GM23338 (cell line): ENCODE results near the gene FAM120A. TPM values are rescaled to one million over a fixed set of nuclear protein-coding genes. Genes with fewer than 3 reads are reported as not detected.

ENCODE experiments used
- ATAC-seq: fragments of 200-7000 bp; cut with Tn5 transposase; 3 replicates; pipeline ENCODE4 v1.9.1; 2020
- DNase-seq: peaks from one replicate; pipeline ENCODE4 v3.0.0-alpha.2; 2015; ENCODE audit warnings: low spot score
- H2AFZ ChIP-seq: fragments of 200-600 bp; sonication (generic); 2 replicates; pipeline ENCODE4 v1.8.0; 2016; ENCODE audit warnings: antibody characterized with exemption, mild to moderate bottlenecking, moderate library complexity
- H3F3A ChIP-seq: fragments of 200-600 bp; sonication (generic); replicated peaks from 2 replicates; pipeline ENCODE4 v1.8.0; 2017; ENCODE audit warnings: antibody characterized with exemption, mixed run types, low read depth
- H3K27ac ChIP-seq: fragments of 200-600 bp; sonication (generic); 2 replicates; pipeline ENCODE4 v1.6.1; 2016; ENCODE audit warnings: low read depth
- H3K27me3 ChIP-seq: fragments of 200-600 bp; sonication (generic); 2 replicates; pipeline ENCODE4 v1.8.0; 2016; ENCODE audit warnings: mild to moderate bottlenecking, mixed run types, moderate library complexity; ENCODE audit not compliant: insufficient read depth
- H3K36me3 ChIP-seq: fragments of 200-600 bp; sonication (generic); 2 replicates; pipeline ENCODE4 v1.8.0; 2016; ENCODE audit warnings: mild to moderate bottlenecking; ENCODE audit not compliant: insufficient read depth
- H3K4me1 ChIP-seq: fragments of 200-600 bp; sonication (generic); 2 replicates; pipeline ENCODE4 v1.8.0; 2016; ENCODE audit warnings: mild to moderate bottlenecking, moderate library complexity; ENCODE audit not compliant: insufficient read depth
- H3K4me2 ChIP-seq: fragments of 200-600 bp; sonication (generic); 2 replicates; pipeline ENCODE4 v1.7.1; 2017; ENCODE audit warnings: mixed run types
- H3K4me3 ChIP-seq: fragments of 200-600 bp; sonication (generic); 2 replicates; pipeline ENCODE4 v1.6.1; 2016; ENCODE audit warnings: mixed run types
- H3K79me2 ChIP-seq: fragments of 200-600 bp; sonication (generic); replicated peaks from 2 replicates; pipeline ENCODE4 v1.8.0; 2017; ENCODE audit warnings: mild to moderate bottlenecking; ENCODE audit not compliant: insufficient read depth
- H3K9me2 ChIP-seq: fragments of 200-600 bp; sonication (generic); 2 replicates; pipeline ENCODE4 v1.8.0; 2017; ENCODE audit not compliant: insufficient read depth
- H4K20me1 ChIP-seq: fragments of 200-600 bp; sonication (generic); replicated peaks from 2 replicates; pipeline ENCODE4 v1.8.0; 2017; ENCODE audit warnings: mild to moderate bottlenecking; ENCODE audit not compliant: insufficient read depth
- H3K27ac Mint-ChIP-seq: 2 replicates; pipeline ENCODE4 v1.8.0; 2020; ENCODE audit warnings: inconsistent platforms, mild to moderate bottlenecking, moderate library complexity, mixed read lengths
- H3K27me3 Mint-ChIP-seq: 3 replicates; pipeline ENCODE4 v1.8.0; 2022; ENCODE audit warnings: low read depth, mild to moderate bottlenecking, moderate library complexity, mixed read lengths, inconsistent platforms; ENCODE audit not compliant: insufficient read depth, poor library complexity
- H3K36me3 Mint-ChIP-seq: 3 replicates; pipeline ENCODE4 v1.8.0; 2021; ENCODE audit warnings: low read depth, mild to moderate bottlenecking, inconsistent platforms, moderate library complexity, mixed read lengths
- H3K4me1 Mint-ChIP-seq: 3 replicates; pipeline ENCODE4 v1.8.0; 2020; ENCODE audit warnings: mild to moderate bottlenecking, inconsistent platforms, mixed read lengths
- H3K4me3 Mint-ChIP-seq: 3 replicates; pipeline ENCODE4 v1.8.0; 2021; ENCODE audit warnings: moderate library complexity, mild to moderate bottlenecking, inconsistent platforms, mixed read lengths
- H3K9me3 Mint-ChIP-seq: 3 replicates; pipeline ENCODE4 v1.8.0; 2020; ENCODE audit warnings: moderate library complexity, mild to moderate bottlenecking, inconsistent platforms, mixed read lengths
- CREB1 ChIP-seq: fragments of 250-450 bp; sonication (Bioruptor Pico); IDR thresholded peaks from 2 replicates; pipeline ENCODE4 v1.5.0; 2020; ENCODE audit warnings: low read depth, mild to moderate bottlenecking, moderate library complexity
- CTCF ChIP-seq, 2 experiments: fragments of 200-600 bp in 1 of 2; sonication (generic) in 1 of 2; conservative IDR thresholded peaks; 2 replicates each; pipeline versions ENCODE4 v1.5.1 to v1.6.1; 2016 to 2017; ENCODE audit warnings: antibody characterized with exemption in 2 of 2, low read depth in 2 of 2, mild to moderate bottlenecking in 2 of 2, moderate library complexity in 1 of 2
- ETS1 ChIP-seq: IDR thresholded peaks from 2 replicates; pipeline ENCODE4 v1.6.1; 2016; ENCODE audit warnings: antibody characterized with exemption
- EZH2 ChIP-seq: fragments of 200-600 bp; sonication (generic); IDR thresholded peaks from one replicate; pipeline ENCODE4 v1.8.0; 2017; ENCODE audit warnings: antibody characterized with exemption, mild to moderate bottlenecking, low read depth; ENCODE audit not compliant: unreplicated experiment
- EZH2phosphoT487 ChIP-seq: fragments of 200-600 bp; sonication (generic); IDR thresholded peaks from one replicate; pipeline ENCODE4 v1.8.1; 2018; ENCODE audit warnings: antibody characterized with exemption; ENCODE audit not compliant: unreplicated experiment
- JUNB ChIP-seq: IDR thresholded peaks from one replicate; pipeline ENCODE4 v1.6.1; 2016; ENCODE audit warnings: antibody characterized with exemption; ENCODE audit not compliant: unreplicated experiment
- NANOG ChIP-seq: IDR thresholded peaks from 2 replicates; pipeline ENCODE4 v1.6.1; 2016; ENCODE audit warnings: antibody characterized with exemption, borderline replicate concordance
- POLR2AphosphoS5 ChIP-seq: IDR thresholded peaks from 2 replicates; pipeline ENCODE4 v1.6.1; 2016; ENCODE audit warnings: antibody characterized with exemption, low read depth
- REST ChIP-seq: IDR thresholded peaks from one replicate; pipeline ENCODE4 v1.6.1; 2018; ENCODE audit warnings: antibody characterized with exemption; ENCODE audit not compliant: unreplicated experiment
- STAT1 ChIP-seq: IDR thresholded peaks from one replicate; pipeline ENCODE4 v1.6.1; 2016; ENCODE audit warnings: antibody characterized with exemption; ENCODE audit not compliant: unreplicated experiment
- ZNF114 ChIP-seq: fragments of 250-450 bp; sonication (Bioruptor Pico); IDR thresholded peaks from 2 replicates; pipeline ENCODE4 v1.5.0; 2020; ENCODE audit warnings: mild to moderate bottlenecking, moderate library complexity
- ZNF331 ChIP-seq: fragments of 250-450 bp; sonication (Bioruptor Pico); IDR thresholded peaks from 2 replicates; pipeline ENCODE4 v1.5.0; 2020; ENCODE audit warnings: low read depth, mild to moderate bottlenecking, moderate library complexity
- polyA plus RNA-seq: library from polyadenylated mRNA; unstranded; fragments of >200 nt; fragmentation: Nextera tagmentation; extraction: Ambion mirVana; gene quantifications from 2 replicates; pipeline ENCODE4 v1.2.1, GENCODE V29; 2016
- total RNA-seq: library from RNA; depleted of rRNA; stranded (reverse); fragments of >200 nt; shearing (Covaris generic); gene quantifications from 2 replicates; pipeline ENCODE4 v1.2.3, GENCODE V29; 2014

Gene FAM120A
- total and polyA plus RNA-seq, 2 experiments from 2014 or later = 28.2 to 52.5 TPM

- H3K36me3 ChIP-seq = no peaks in the 10 kb centered on the region
- no peak overlapping the region for H3K4me3 Mint-ChIP-seq
- DNase-seq = no peak
- ATAC-seq = no peak
- peaks cover 6% of the 10 kb centered on the region for H3K27me3 Mint-ChIP-seq
- no peaks in the 10 kb centered on the region for H3K27me3 ChIP-seq
- no peaks in the 10 kb centered on the region for H3K9me3 Mint-ChIP-seq
- H3K27ac Mint-ChIP-seq = no peak overlapping the region
- H4K20me1 ChIP-seq = peaks cover 6% of the 10 kb centered on the region; the same call in 1 of the 2 replicates
- peaks cover 32% of the 10 kb centered on the region for H3K4me1 Mint-ChIP-seq
- H3K4me2 ChIP-seq = no peak overlapping the region
- H3K4me1 ChIP-seq = no peaks in the 10 kb centered on the region
- TF ChIP-seq JUNB = no peak
- H3K36me3 Mint-ChIP-seq = no peaks in the 10 kb centered on the region; the same call in 1 of the 3 replicates
- H3K9me2 ChIP-seq = no peaks in the 10 kb centered on the region
- no peak overlapping the region for H2AFZ ChIP-seq
- H3F3A ChIP-seq = no peaks in the 10 kb centered on the region
- H3K4me3 ChIP-seq = no peak overlapping the region
- H3K79me2 ChIP-seq = peaks cover 51% of the 10 kb centered on the region
- H3K27ac ChIP-seq = no peak overlapping the region
Observed at GRCh38 chr9:93586290-93587057, 135.0 kb downstream of the FAM120A start.

GRCh38 chr9:93587284-93587650 is 135.8 kb downstream of the FAM120A start:
- no peak overlapping the region for H2AFZ ChIP-seq
- peaks cover 43% of the 10 kb centered on the region for H3K79me2 ChIP-seq
- no peaks in the 10 kb centered on the region for H3F3A ChIP-seq
- no peaks in the 10 kb centered on the region; the same call in 1 of the 3 replicates for H3K36me3 Mint-ChIP-seq
- H3K27ac ChIP-seq = no peak overlapping the region
- no peaks in the 10 kb centered on the region for H3K9me2 ChIP-seq
- no peaks in the 10 kb centered on the region for H3K9me3 Mint-ChIP-seq
- H3K4me3 Mint-ChIP-seq = no peak overlapping the region
- H3K4me1 ChIP-seq = no peaks in the 10 kb centered on the region
- peaks cover 6% of the 10 kb centered on the region for H3K27me3 Mint-ChIP-seq
- H3K4me3 ChIP-seq = no peak overlapping the region
- peaks cover 6% of the 10 kb centered on the region; the same call in 1 of the 2 replicates for H4K20me1 ChIP-seq
- ATAC-seq = no peak
- H3K27ac Mint-ChIP-seq = no peak overlapping the region
- peaks cover 28% of the 10 kb centered on the region for H3K4me1 Mint-ChIP-seq
- H3K36me3 ChIP-seq = no peaks in the 10 kb centered on the region
- H3K4me2 ChIP-seq = no peak overlapping the region
- no peak for DNase-seq
- no peaks in the 10 kb centered on the region for H3K27me3 ChIP-seq
- no peak for TF ChIP-seq STAT1
- no peak for TF ChIP-seq CTCF (conservative IDR thresholded peaks at IDR 0.05; ENCODE audit: low read depth in 2 of 2)
- TF ChIP-seq NANOG = no peak
- no peak for TF ChIP-seq JUNB
- no peak for TF ChIP-seq POLR2AphosphoS5
- no peak for TF ChIP-seq ETS1
- TF ChIP-seq CREB1 = no peak
- TF ChIP-seq EZH2phosphoT487 = no peak
- no peak for TF ChIP-seq ZNF331 (CRISPR knock-in tag)
- TF ChIP-seq EZH2 = no peak
- TF ChIP-seq REST = no peak
- no peak for TF ChIP-seq ZNF114 (CRISPR knock-in tag)
